Right atrium auricular region (tissue), 2 donors: ENCODE measurements around the gene SRSF3. TPM values are rescaled to one million over a fixed set of nuclear protein-coding genes. Genes with fewer than 3 reads are reported as not detected.

Source experiments
- DNase-seq: peaks from one replicate; pipeline ENCODE4 v3.0.0-alpha.2; 2019; ENCODE audit warnings: low spot score
- H3K27ac ChIP-seq, 2 donors: fragments of 200-600 bp; sonication (generic); 1 replicate in 1 of 2; 2 replicates in 1 of 2; pipeline ENCODE4 v1.5.1; 2016 to 2019
- H3K27me3 ChIP-seq, 2 donors: fragments of 200-600 bp; sonication (generic); one replicate each; pipeline versions ENCODE4 v1.5.1 to v1.6.0; 2017 to 2019
- H3K36me3 ChIP-seq: fragments of 200-600 bp; sonication (generic); one replicate; pipeline ENCODE4 v1.5.1; 2016
- H3K4me1 ChIP-seq, 2 donors: fragments of 200-600 bp; sonication (generic); one replicate each; pipeline versions ENCODE4 v1.5.1 to v1.6.0; 2017 to 2019
- H3K4me3 ChIP-seq, 2 donors: fragments of 200-600 bp; sonication (generic); 1 replicate in 1 of 2; 2 replicates in 1 of 2; pipeline ENCODE4 v1.5.1; 2017 to 2019; ENCODE audit warnings: mild to moderate bottlenecking in 1 of 2, moderate library complexity in 1 of 2
- H3K9me3 ChIP-seq, 2 donors: fragments of 200-600 bp; sonication (generic); one replicate each; pipeline ENCODE4 v1.5.1; 2019
- total RNA-seq, 2 donors: library from RNA; depleted of rRNA; stranded (reverse); fragments of >200 nt; gene quantifications; one replicate each; pipeline ENCODE4 v1.1.0, GENCODE V29; 2016
- TF ChIP-seq, protein P1 (sequence below), 2 donors: fragments of 200-600 bp; sonication (generic); IDR thresholded peaks; one replicate each; pipeline ENCODE4 v1.5.1; 2019; ENCODE audit warnings: antibody characterized with exemption in 2 of 2

SRSF3 gene
- total RNA-seq, 2 donors from 2014 or later, result 51.4 to 97.2 TPM

DNA sequence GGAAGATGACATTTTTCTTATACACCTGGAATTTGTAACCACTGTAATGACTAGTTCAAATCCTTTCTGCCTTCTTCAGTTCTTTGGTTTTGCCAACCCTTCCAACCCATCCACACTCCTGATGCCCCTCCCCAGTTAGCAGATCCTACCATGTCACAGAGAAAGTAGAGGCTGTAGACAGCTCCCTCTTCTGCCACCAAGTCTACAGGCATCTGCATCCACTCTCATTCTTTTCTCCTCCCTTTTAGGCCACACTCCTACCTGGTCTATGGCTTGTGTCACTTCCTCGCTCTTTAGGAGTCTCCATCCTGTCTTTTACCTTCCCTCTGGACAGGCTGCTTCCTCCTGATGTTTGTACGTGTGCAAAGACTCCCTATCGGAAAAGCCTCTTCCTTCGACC is 33.3 kb upstream of the SRSF3 start:
- no peak for DNase-seq
- Histone ChIP-seq H3K4me1 (no peaks in the 10 kb centered on the region), H3K9me3 (no peaks in the 10 kb centered on the region), H3K4me3 (no peak overlapping the region), H3K36me3 (no peaks in the 10 kb centered on the region), H3K27ac (no peak overlapping the region), H3K27me3 (no peaks in the 10 kb centered on the region)
- TF ChIP-seq, protein P1, sequence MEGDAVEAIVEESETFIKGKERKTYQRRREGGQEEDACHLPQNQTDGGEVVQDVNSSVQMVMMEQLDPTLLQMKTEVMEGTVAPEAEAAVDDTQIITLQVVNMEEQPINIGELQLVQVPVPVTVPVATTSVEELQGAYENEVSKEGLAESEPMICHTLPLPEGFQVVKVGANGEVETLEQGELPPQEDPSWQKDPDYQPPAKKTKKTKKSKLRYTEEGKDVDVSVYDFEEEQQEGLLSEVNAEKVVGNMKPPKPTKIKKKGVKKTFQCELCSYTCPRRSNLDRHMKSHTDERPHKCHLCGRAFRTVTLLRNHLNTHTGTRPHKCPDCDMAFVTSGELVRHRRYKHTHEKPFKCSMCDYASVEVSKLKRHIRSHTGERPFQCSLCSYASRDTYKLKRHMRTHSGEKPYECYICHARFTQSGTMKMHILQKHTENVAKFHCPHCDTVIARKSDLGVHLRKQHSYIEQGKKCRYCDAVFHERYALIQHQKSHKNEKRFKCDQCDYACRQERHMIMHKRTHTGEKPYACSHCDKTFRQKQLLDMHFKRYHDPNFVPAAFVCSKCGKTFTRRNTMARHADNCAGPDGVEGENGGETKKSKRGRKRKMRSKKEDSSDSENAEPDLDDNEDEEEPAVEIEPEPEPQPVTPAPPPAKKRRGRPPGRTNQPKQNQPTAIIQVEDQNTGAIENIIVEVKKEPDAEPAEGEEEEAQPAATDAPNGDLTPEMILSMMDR (IDR thresholded peaks at IDR 0.05), result no peak

DNA sequence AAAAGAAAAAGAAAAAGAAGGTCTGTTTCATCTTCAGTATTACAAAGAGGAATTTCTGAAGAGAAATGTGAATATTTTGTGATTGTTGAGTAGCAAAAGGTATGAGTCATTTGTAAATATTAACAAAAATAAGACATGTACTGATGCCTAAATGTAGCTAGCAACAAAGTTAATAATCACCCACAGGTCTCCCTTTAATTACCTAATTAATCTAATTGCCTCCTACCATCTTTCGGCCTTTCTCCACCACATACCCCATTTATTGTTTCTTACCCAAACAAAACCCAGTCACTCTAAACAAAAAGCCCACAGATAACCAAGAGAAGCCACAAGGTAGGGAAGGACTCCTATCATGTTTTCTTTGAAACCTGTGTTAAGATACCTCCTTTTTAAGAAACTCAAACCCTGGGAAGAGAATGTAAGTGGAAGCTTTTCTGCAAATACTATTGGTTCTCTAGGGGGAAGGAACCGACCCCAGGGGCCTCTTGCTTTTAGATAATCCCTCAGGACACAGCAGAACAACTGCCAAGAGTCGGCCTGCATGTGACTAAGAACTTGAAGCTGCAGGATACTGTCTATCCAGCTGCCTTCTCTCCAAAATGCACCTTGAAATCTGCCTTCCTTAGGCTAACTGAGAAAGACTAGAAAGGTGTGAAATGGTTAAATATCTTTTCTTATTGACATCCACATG is 30.8 kb upstream of the SRSF3 start:
- no peak for DNase-seq
- Histone ChIP-seq H3K27me3 (no peaks in the 10 kb centered on the region), H3K36me3 (no peaks in the 10 kb centered on the region), H3K27ac (no peak overlapping the region), H3K9me3 (no peaks in the 10 kb centered on the region), H3K4me1 (no peaks in the 10 kb centered on the region), H3K4me3 (no peak overlapping the region)
- TF ChIP-seq, protein P1 (IDR thresholded peaks at IDR 0.05), result no peak

DNA sequence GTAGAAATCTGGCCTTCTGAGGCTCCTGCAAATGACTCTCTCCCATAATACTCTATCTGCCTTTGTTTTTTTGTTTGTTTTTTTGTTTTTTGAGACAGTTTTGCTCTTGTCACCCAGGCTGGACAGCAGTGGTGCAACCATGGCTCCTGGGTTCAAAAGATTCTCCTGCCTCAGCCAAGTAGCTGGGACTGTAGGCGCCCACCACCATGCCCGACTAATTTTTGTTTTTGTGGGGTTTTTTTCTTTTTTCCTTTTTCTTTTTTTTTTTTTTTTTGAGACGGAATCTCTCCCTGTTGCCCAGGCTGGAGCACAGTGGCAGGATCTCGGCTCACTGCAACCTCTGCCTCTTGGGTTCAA is 30.3 kb upstream of the SRSF3 start:
- no peak for DNase-seq

GRCh38 chr6:36566418-36566905 is 27.7 kb upstream of the SRSF3 start:
- no peak overlapping the region for H3K4me3 ChIP-seq
- no peaks in the 10 kb centered on the region for H3K27me3 ChIP-seq
- no peaks in the 10 kb centered on the region for H3K4me1 ChIP-seq
- H3K9me3 ChIP-seq, result no peaks in the 10 kb centered on the region
- H3K27ac ChIP-seq, result no peak overlapping the region
- no peaks in the 10 kb centered on the region for H3K36me3 ChIP-seq
- no peak for DNase-seq
- TF ChIP-seq, protein P1 (IDR thresholded peaks at IDR 0.05), result no peak

More for the DNA sequence above, 30.3 kb upstream of the SRSF3 start:
- H3K9me3 ChIP-seq, result no peaks in the 10 kb centered on the region
- no peak overlapping the region for H3K27ac ChIP-seq
- no peaks in the 10 kb centered on the region for H3K4me1 ChIP-seq
- TF ChIP-seq, protein P1 (IDR thresholded peaks at IDR 0.05), result no peak
- H3K36me3 ChIP-seq, result no peaks in the 10 kb centered on the region
- no peak overlapping the region for H3K4me3 ChIP-seq
- no peaks in the 10 kb centered on the region for H3K27me3 ChIP-seq

DNA sequence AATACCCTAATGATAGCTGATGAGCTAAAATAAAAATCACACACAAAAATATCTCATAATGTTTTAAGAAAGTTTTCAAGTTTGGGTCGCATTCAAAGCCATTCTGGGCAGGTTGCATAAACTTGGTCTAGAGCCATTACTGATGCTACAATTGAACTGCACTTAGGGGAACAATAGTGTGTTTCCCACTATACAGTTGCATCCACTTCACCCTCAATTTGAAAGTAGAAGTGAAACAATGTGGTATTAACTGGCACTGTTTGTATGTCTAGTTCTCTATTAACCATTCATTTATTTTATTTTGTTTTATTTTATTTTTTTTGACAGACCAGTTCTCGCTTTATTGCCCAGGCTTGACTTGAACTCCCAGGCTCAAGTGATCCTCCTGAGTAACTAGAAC is 23.9 kb upstream of the SRSF3 start:
- TF ChIP-seq, protein P1 (IDR thresholded peaks at IDR 0.05), result no peak
- DNase-seq, result no peak
- no peaks in the 10 kb centered on the region for H3K9me3 ChIP-seq
- no peaks in the 10 kb centered on the region for H3K4me1 ChIP-seq
- H3K27ac ChIP-seq, result no peak overlapping the region
- no peak overlapping the region for H3K4me3 ChIP-seq
- no peaks in the 10 kb centered on the region for H3K36me3 ChIP-seq
- H3K27me3 ChIP-seq, result no peaks in the 10 kb centered on the region
